Ovary (tissue), 3 donors: Measurements from ENCODE around the gene FAM177B.

Experiments used
- CTCF ChIP-seq, 3 donors: fragments of 450-650 bp in 2 of 3; fragments of 200-600 bp in 1 of 3; IDR thresholded peaks; one replicate each; pipeline versions ENCODE4 v1.5.1 to v1.8.0; 2016 to 2022; ENCODE audit warnings: antibody characterized with exemption in 3 of 3, mild to moderate bottlenecking in 1 of 3
- EP300 ChIP-seq: sonication (generic); formaldehyde crosslinking; IDR thresholded peaks from one replicate; pipeline ENCODE4 v1.6.1; 2017; ENCODE audit warnings: antibody characterized with exemption
- POLR2A ChIP-seq: fragments of 450-650 bp; IDR thresholded peaks from one replicate; pipeline ENCODE4 v1.6.1; 2017; ENCODE audit warnings: antibody characterized with exemption, mild to moderate bottlenecking, moderate library complexity
- donor health status: DM: no; HTN: no; CAD: no.

GRCh38 chr1:222777977-222778376, 41.0 kb downstream of the FAM177B start:
- TF ChIP-seq CTCF (IDR thresholded peaks at IDR 0.05) (no peak), POLR2A (no peak), EP300 (no peak)
